Inflammatory macrophage treated with lipopolysaccharide for 1 hour (primary cell): Measurements from ENCODE around the gene ZBTB16.

Source experiments
- DNase-seq, 2 donors: peaks; one replicate each; pipeline ENCODE4 v3.0.0-alpha.2; 2020 to 2022

ZBTB16 gene

GRCh38 chr11:114289779-114290178, 230.3 kb downstream of the ZBTB16 start:
- DNase-seq, result no peak

GRCh38 chr11:114290503-114291235, 231.2 kb downstream of the ZBTB16 start:
- no peak for DNase-seq

- no peak for DNase-seq
Measured at GRCh38 chr11:114291381-114291780, 231.9 kb downstream of the ZBTB16 start.

GRCh38 chr11:114291842-114292680, 232.6 kb downstream of the ZBTB16 start:
- DNase-seq, result no peak

- DNase-seq, result no peak
Measured at GRCh38 chr11:114293201-114293711, 233.7 kb downstream of the ZBTB16 start.

- DNase-seq, result no peak
Measured at GRCh38 chr11:114295676-114296604, 236.4 kb downstream of the ZBTB16 start, which contains the start of gene NNMT. TSS of gene NNMT (plus strand) at chr11:114296399. CDS start at chr11:114296557, 158 bp downstream.

- no peak for DNase-seq
Measured at GRCh38 chr11:114296605-114297372, 237.3 kb downstream of the ZBTB16 start.

- DNase-seq, result no peak
Measured at GRCh38 chr11:114297806-114298709, 238.5 kb downstream of the ZBTB16 start.

GRCh38 chr11:114298710-114299109, 239.2 kb downstream of the ZBTB16 start:
- no peak for DNase-seq
